GM18858 (cell line): Measurements from ENCODE around the gene ZNF563.

Source experiments
- ATAC-seq: cut with Tn5 transposase; IDR thresholded peaks from one replicate; pipeline ENCODE4 v1.9.1; 2021; ENCODE audit not compliant: unreplicated experiment

Gene ZNF563

GRCh38 chr19:12295191-12295590, 38.2 kb downstream of the ZNF563 start:
- ATAC-seq = no peak

GRCh38 chr19:12294249-12295158, 38.9 kb downstream of the ZNF563 start, which contains the start of gene ZNF44:
ZNF44 (minus strand) TSS chr19:12294883; CDS start chr19:12294694, 189 bp downstream.
- peak; percentile 74 for ATAC-seq

GRCh38 chr19:12293777-12294248, 39.6 kb downstream of the ZNF563 start:
- peak; percentile 38 for ATAC-seq

GRCh38 chr19:12289790-12290065, 43.7 kb downstream of the ZNF563 start:
- ATAC-seq = no peak

GRCh38 chr19:12287958-12288500, 45.4 kb downstream of the ZNF563 start:
- ATAC-seq = no peak

GRCh38 chr19:12284631-12285030, 48.8 kb downstream of the ZNF563 start:
- ATAC-seq = no peak

- ATAC-seq = no peak
These were observed 49.2 kb downstream of the ZNF563 start for GRCh38 chr19:12284226-12284625.

- no peak for ATAC-seq
These were observed 54.7 kb downstream of the ZNF563 start for GRCh38 chr19:12278713-12279112.

- no peak for ATAC-seq
These were observed 60.2 kb downstream of the ZNF563 start for GRCh38 chr19:12272980-12273901.

GRCh38 chr19:12272386-12272785, 61.0 kb downstream of the ZNF563 start:
- no peak for ATAC-seq

- ATAC-seq = no peak
These were observed 62.6 kb downstream of the ZNF563 start for GRCh38 chr19:12270854-12271253.
